Trophoblast cell (in vitro differentiated cells and primary cell): ENCODE measurements around the gene FMR1NB. TPM values are rescaled to one million over a fixed set of nuclear protein-coding genes. Genes with fewer than 3 reads are reported as not detected.

Experiments
- DNase-seq, 2 donors: peaks; one replicate each; pipeline ENCODE4 v3.0.0-alpha.2; 2016
- H2AFZ ChIP-seq: 2 replicates; pipeline ENCODE4 v1.6.1; 2013; ENCODE audit warnings: low read length, moderate library complexity, mild to moderate bottlenecking; ENCODE audit not compliant: insufficient read depth, poor library complexity
- H2AK5ac ChIP-seq: 2 replicates; pipeline ENCODE4 v1.6.1; 2013; ENCODE audit warnings: mild to moderate bottlenecking, low read length
- H2BK120ac ChIP-seq: 2 replicates; pipeline ENCODE4 v1.6.1; 2013; ENCODE audit warnings: low read length, mild to moderate bottlenecking, moderate library complexity; ENCODE audit not compliant: insufficient read depth, poor library complexity
- H2BK12ac ChIP-seq: 2 replicates; pipeline ENCODE4 v1.6.1; 2013; ENCODE audit warnings: mild to moderate bottlenecking, low read length, moderate library complexity
- H2BK5ac ChIP-seq: 2 replicates; pipeline ENCODE4 v1.6.1; 2013; ENCODE audit warnings: low read length, low read depth, moderate library complexity, mild to moderate bottlenecking; ENCODE audit not compliant: poor library complexity
- H3K14ac ChIP-seq: 2 replicates; pipeline ENCODE4 v1.6.1; 2013; ENCODE audit warnings: mild to moderate bottlenecking, low read length
- H3K18ac ChIP-seq: 2 replicates; pipeline ENCODE4 v1.6.1; 2013; ENCODE audit warnings: mild to moderate bottlenecking, low read length
- H3K23ac ChIP-seq: 2 replicates; pipeline ENCODE4 v1.6.1; 2013; ENCODE audit warnings: low read length
- H3K27ac ChIP-seq: 2 replicates; pipeline ENCODE4 v1.5.1; 2013; ENCODE audit warnings: low read depth, mild to moderate bottlenecking, inconsistent platforms, low read length, moderate library complexity
- H3K27me3 ChIP-seq: 2 replicates; pipeline ENCODE4 v1.6.1; 2013; ENCODE audit warnings: inconsistent platforms, mild to moderate bottlenecking, low read length, moderate library complexity; ENCODE audit not compliant: insufficient read depth
- H3K36me3 ChIP-seq, 2 experiments: 1 replicate in 1 of 2; 2 replicates in 1 of 2; pipeline ENCODE4 v1.6.1; 2013; ENCODE audit warnings: low read length in 2 of 2, mild to moderate bottlenecking in 2 of 2, moderate library complexity in 1 of 2; ENCODE audit not compliant: insufficient read depth in 2 of 2, control insufficient read depth in 1 of 2
- H3K4ac ChIP-seq: 2 replicates; pipeline ENCODE4 v1.6.1; 2013; ENCODE audit warnings: low read depth, mild to moderate bottlenecking, low read length, moderate library complexity
- H3K4me1 ChIP-seq, 2 experiments: 1 replicate in 1 of 2; 2 replicates in 1 of 2; pipeline ENCODE4 v1.6.1; 2013; ENCODE audit warnings: low read length in 2 of 2, mild to moderate bottlenecking in 2 of 2, moderate library complexity in 1 of 2; ENCODE audit not compliant: insufficient read depth in 2 of 2, control insufficient read depth in 1 of 2
- H3K4me2 ChIP-seq: 2 replicates; pipeline ENCODE4 v1.6.1; 2013; ENCODE audit warnings: inconsistent platforms, mild to moderate bottlenecking, low read length, moderate library complexity
- H3K4me3 ChIP-seq: 2 replicates; pipeline ENCODE4 v1.5.1; 2013; ENCODE audit warnings: mild to moderate bottlenecking, low read depth, low read length, inconsistent platforms
- H3K79me1 ChIP-seq: one replicate; pipeline ENCODE4 v1.6.1; 2013; ENCODE audit warnings: low read length
- H3K79me2 ChIP-seq: 2 replicates; pipeline ENCODE4 v1.6.1; 2013; ENCODE audit warnings: low read length, mild to moderate bottlenecking; ENCODE audit not compliant: control insufficient read depth, insufficient read depth, poor library complexity
- H3K9ac ChIP-seq: 2 replicates; pipeline ENCODE4 v1.6.1; 2013; ENCODE audit warnings: mild to moderate bottlenecking, low read length
- H3K9me3 ChIP-seq: 2 replicates; pipeline ENCODE4 v1.6.1; 2013; ENCODE audit warnings: low read depth, mild to moderate bottlenecking, control low read depth, inconsistent platforms, low read length; ENCODE audit not compliant: insufficient read depth
- H4K12ac ChIP-seq: 2 replicates; pipeline ENCODE4 v1.6.1; 2013; ENCODE audit warnings: low read depth, mild to moderate bottlenecking, low read length, moderate library complexity
- H4K8ac ChIP-seq: 2 replicates; pipeline ENCODE4 v1.6.1; 2013; ENCODE audit warnings: low read depth, mild to moderate bottlenecking, low read length, moderate library complexity
- H4K91ac ChIP-seq: one replicate; pipeline ENCODE4 v1.6.1; 2013; ENCODE audit warnings: low read depth, mild to moderate bottlenecking, low read length, moderate library complexity
- WGBS: extraction: QIAGEN DNeasy Blood & Tissue Kit; methylation state at CpG from one replicate; pipeline ENCODE4 v1.1.7; 2013; ENCODE audit warnings: missing lambda C conversion rate; ENCODE audit not compliant: insufficient read length, insufficient coverage; ENCODE audit errors: extremely low coverage; 5-methylcytosine and 5-hydroxymethylcytosine counted together
- polyA plus RNA-seq: library from polyadenylated mRNA; stranded (reverse); fragments of 200-250 nt; gene quantifications from 2 replicates; pipeline ENCODE4 v1.2.3, GENCODE V29; 2013

FMR1NB gene, protein sequence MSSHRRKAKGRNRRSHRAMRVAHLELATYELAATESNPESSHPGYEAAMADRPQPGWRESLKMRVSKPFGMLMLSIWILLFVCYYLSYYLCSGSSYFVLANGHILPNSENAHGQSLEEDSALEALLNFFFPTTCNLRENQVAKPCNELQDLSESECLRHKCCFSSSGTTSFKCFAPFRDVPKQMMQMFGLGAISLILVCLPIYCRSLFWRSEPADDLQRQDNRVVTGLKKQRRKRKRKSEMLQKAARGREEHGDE
- not detected in 2 replicates for polyA plus RNA-seq

DNA sequence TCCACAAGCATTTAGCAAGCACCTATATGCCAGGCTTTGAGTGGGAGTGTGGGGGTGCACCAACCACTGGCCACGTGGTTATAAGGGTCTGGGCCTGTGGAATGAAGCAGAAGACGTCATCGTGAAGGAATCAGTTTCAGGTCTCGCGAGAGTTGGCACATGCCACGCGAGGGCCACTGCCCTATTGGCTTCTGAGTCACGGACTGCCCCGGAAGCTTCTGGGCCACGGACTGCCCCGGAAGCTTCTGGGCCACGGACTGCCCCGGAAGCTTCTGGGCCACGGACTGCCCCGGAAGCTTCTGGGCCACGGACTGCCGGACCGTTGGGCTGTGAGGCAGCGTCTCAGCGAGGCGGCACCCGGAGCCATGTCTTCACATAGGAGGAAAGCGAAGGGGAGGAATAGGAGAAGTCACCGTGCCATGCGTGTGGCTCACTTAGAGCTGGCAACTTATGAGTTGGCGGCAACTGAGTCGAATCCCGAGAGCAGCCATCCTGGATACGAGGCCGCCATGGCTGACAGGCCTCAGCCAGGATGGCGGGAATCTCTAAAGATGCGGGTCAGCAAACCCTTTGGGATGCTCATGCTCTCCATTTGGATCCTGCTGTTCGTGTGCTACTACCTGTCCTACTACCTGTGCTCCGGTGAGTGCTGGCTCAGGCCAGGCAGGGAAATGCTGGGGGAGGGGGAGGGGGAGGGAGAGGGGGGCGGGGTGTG, at the start of gene FMR1NB:
Gene FMR1NB (plus strand): TSS at position 300 of the 715 bp plus-strand sequence. CDS start 66 bp downstream, at position 366.
- Histone ChIP-seq H3K4me3 (no peak within 1 kb of the TSS), H2BK12ac (no peak within 1 kb of the TSS), H2BK120ac (no peak within 1 kb of the TSS), H3K27ac (no peak within 1 kb of the TSS), H3K36me3 (no peaks in the 10 kb centered on the region), H3K9ac (no peak within 1 kb of the TSS), H3K23ac (no peak within 1 kb of the TSS), H3K4me2 (no peak within 1 kb of the TSS), H2BK5ac (no peak within 1 kb of the TSS), H2AK5ac (no peak within 1 kb of the TSS), H4K8ac (no peak within 1 kb of the TSS), H3K18ac (no peak within 1 kb of the TSS), H3K79me1 (no peaks in the 10 kb centered on the region), H3K79me2 (no peaks in the 10 kb centered on the region), H4K91ac (no peak within 1 kb of the TSS), H3K4ac (no peak within 1 kb of the TSS), H3K27me3 (no peaks in the 10 kb centered on the region), H2AFZ (no peak within 1 kb of the TSS), H3K9me3 (no peaks in the 10 kb centered on the region), H3K14ac (no peak within 1 kb of the TSS), H4K12ac (no peak within 1 kb of the TSS), H3K4me1 (peaks cover 0 to 2% of the 10 kb centered on the region in 2 experiments)
- no CpG with 5 or more reads among the region's 35 CpGs for WGBS
- no peak for DNase-seq

DNA sequence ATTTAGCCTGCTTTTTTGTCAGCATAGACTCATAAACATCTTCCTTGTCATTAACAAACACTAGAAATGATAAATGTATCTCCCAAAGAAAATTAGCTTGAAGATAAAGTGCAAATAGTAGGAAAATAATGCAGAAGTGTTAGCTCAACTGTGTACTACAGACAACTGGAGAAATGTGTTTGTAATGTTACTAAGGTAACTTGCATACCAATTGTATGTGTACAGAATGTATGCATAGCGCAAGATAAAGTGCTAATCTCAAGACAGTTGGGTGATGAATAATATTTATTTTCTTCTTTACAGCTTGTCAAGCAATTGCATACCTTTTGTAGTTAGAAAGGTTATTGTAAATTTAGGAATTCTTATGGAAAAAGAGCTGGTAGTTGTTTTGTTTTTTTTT, 47.3 kb upstream of the FMR1NB start:
- H2AK5ac ChIP-seq: no peak overlapping the region
- no peaks in the 10 kb centered on the region for H3K79me2 ChIP-seq
- H3K9ac ChIP-seq: no peak overlapping the region
- H3K4me1 ChIP-seq: no peaks in the 10 kb centered on the region
- no peaks in the 10 kb centered on the region for H3K27me3 ChIP-seq
- no peak overlapping the region for H2BK12ac ChIP-seq
- no CpG with 5 or more reads among the region's 1 CpG for WGBS
- H3K27ac ChIP-seq: no peak overlapping the region
- H3K4ac ChIP-seq: no peak overlapping the region
- H3K18ac ChIP-seq: no peak overlapping the region
- no peak overlapping the region for H4K8ac ChIP-seq
- H3K9me3 ChIP-seq: no peaks in the 10 kb centered on the region
- no peak overlapping the region for H4K12ac ChIP-seq
- no peak overlapping the region for H3K4me2 ChIP-seq
- H2BK120ac ChIP-seq: no peak overlapping the region
- no peak overlapping the region for H3K4me3 ChIP-seq
- peak in 1 of 2 donors; percentile 78 for DNase-seq
- no peak overlapping the region for H3K14ac ChIP-seq
- no peaks in the 10 kb centered on the region for H3K79me1 ChIP-seq
- H2BK5ac ChIP-seq: no peak overlapping the region
- H2AFZ ChIP-seq: no peak overlapping the region
- H3K36me3 ChIP-seq: peaks cover 0 to 3% of the 10 kb centered on the region in 2 experiments
- no peak overlapping the region for H4K91ac ChIP-seq
- H3K23ac ChIP-seq: no peak overlapping the region

DNA sequence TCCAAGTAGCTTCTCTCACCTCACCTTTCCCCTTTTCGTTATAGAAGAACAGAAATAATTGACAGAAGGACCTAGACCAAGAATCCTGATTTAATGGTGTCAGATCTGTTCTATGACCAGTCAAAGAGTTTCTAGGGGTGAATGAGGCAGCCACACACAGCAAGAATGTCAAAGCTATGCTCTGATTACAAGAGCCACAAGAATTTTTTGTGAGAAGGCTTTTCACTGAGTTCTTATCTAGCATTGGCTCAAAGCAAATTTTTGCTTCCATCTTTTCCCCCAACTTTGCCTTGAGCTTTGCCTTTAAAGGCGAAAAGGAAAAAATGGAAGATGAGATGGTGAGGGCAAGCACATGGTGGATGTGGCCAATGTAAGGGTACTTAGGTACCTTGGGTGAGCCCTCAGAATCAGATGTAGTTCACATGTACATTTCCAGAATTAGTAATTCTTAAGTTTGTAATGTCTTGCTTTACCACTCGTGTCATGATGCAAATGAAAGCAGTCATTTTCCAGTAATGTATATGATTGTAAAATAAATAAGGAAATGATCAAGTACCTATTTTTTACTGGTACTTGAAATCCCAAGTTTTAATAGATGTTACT, 45.9 kb upstream of the FMR1NB start:
- H2BK12ac ChIP-seq: no peak overlapping the region
- no peak overlapping the region for H2AK5ac ChIP-seq
- no peak overlapping the region for H3K4ac ChIP-seq
- H3K18ac ChIP-seq: no peak overlapping the region
- WGBS: no CpG with 5 or more reads among the region's 3 CpGs
- H2AFZ ChIP-seq: no peak overlapping the region
- H3K27ac ChIP-seq: no peak overlapping the region
- H4K91ac ChIP-seq: no peak overlapping the region
- H3K23ac ChIP-seq: no peak overlapping the region
- no peaks in the 10 kb centered on the region for H3K27me3 ChIP-seq
- DNase-seq: peak in 1 of 2 donors; percentile 31
- no peak overlapping the region for H3K4me2 ChIP-seq
- H3K4me3 ChIP-seq: no peak overlapping the region
- H3K9me3 ChIP-seq: no peaks in the 10 kb centered on the region
- no peak overlapping the region for H2BK5ac ChIP-seq
- no peak overlapping the region for H3K9ac ChIP-seq
- H3K14ac ChIP-seq: no peak overlapping the region
- no peaks in the 10 kb centered on the region for H3K79me2 ChIP-seq
- no peak overlapping the region for H2BK120ac ChIP-seq
- no peaks in the 10 kb centered on the region for H3K4me1 ChIP-seq
- no peaks in the 10 kb centered on the region for H3K79me1 ChIP-seq
- peaks cover 4 to 5% of the 10 kb centered on the region in 2 experiments for H3K36me3 ChIP-seq
- no peak overlapping the region for H4K8ac ChIP-seq
- H4K12ac ChIP-seq: no peak overlapping the region

DNA sequence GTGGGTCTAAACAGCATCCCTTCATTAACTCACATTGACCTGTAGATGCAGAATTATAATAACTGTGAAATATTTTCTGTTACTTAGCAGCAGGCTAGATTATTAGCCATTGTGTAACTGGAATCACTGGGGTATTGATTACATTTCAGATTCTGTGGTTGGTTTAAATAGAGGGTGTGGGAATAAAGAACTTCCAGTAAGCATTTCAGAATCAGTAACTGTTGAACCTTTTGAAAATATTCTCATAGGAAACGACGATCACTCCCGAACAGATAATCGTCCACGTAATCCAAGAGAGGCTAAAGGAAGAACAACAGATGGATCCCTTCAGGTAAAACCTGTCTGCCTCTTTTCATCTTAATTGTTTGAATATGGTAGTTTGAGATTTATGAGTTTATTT, 35.9 kb upstream of the FMR1NB start:
- no peaks in the 10 kb centered on the region for H3K79me1 ChIP-seq
- no peaks in the 10 kb centered on the region for H3K27me3 ChIP-seq
- H2BK12ac ChIP-seq: no peak overlapping the region
- no peak overlapping the region for H4K91ac ChIP-seq
- H3K9ac ChIP-seq: no peak overlapping the region
- H4K12ac ChIP-seq: no peak overlapping the region
- no peak overlapping the region for H3K14ac ChIP-seq
- WGBS: no CpG with 5 or more reads among the region's 5 CpGs
- no peak overlapping the region for H3K4me2 ChIP-seq
- no peak overlapping the region for H2BK120ac ChIP-seq
- H3K9me3 ChIP-seq: no peaks in the 10 kb centered on the region
- no peaks in the 10 kb centered on the region for H3K79me2 ChIP-seq
- no peaks in the 10 kb centered on the region for H3K4me1 ChIP-seq
- no peak overlapping the region for H2AFZ ChIP-seq
- H3K18ac ChIP-seq: no peak overlapping the region
- H3K23ac ChIP-seq: no peak overlapping the region
- no peak overlapping the region for H3K4ac ChIP-seq
- H2BK5ac ChIP-seq: no peak overlapping the region
- DNase-seq: no peak
- H4K8ac ChIP-seq: no peak overlapping the region
- H2AK5ac ChIP-seq: no peak overlapping the region
- H3K36me3 ChIP-seq: peaks cover 10 to 22% of the 10 kb centered on the region in 2 experiments
- H3K27ac ChIP-seq: no peak overlapping the region
- H3K4me3 ChIP-seq: no peak overlapping the region
